Activated effector memory CD4-positive, alpha-beta T cell treated with anti-CD3 and anti-CD28 coated beads, Interleukin-2, amount 50 U/mL, for 16 hours (primary cell): ENCODE measurements around the gene GPR158.

ENCODE experiments used
- DNase-seq: peaks from one replicate; pipeline ENCODE4 v3.0.0-alpha.2; 2020

GPR158 gene

GRCh38 chr10:25209618-25210017 lies 34.8 kb downstream of the GPR158 start:
- no peak for DNase-seq

- DNase-seq = no peak
Measured at GRCh38 chr10:25210265-25210664, 35.5 kb downstream of the GPR158 start.

GRCh38 chr10:25220156-25220555 lies 45.4 kb downstream of the GPR158 start:
- DNase-seq = no peak

- DNase-seq = no peak
Measured at GRCh38 chr10:25222085-25222660, 47.4 kb downstream of the GPR158 start.

- DNase-seq = no peak
Measured at GRCh38 chr10:25226775-25227682, 52.2 kb downstream of the GPR158 start.

- DNase-seq = no peak
Measured at GRCh38 chr10:25231751-25232150, 57.0 kb downstream of the GPR158 start.

- no peak for DNase-seq
Measured at GRCh38 chr10:25232204-25232603, 57.4 kb downstream of the GPR158 start.

GRCh38 chr10:25245165-25245564 lies 70.4 kb downstream of the GPR158 start:
- DNase-seq = no peak

GRCh38 chr10:25257646-25258045 lies 82.8 kb downstream of the GPR158 start:
- DNase-seq = no peak

GRCh38 chr10:25261110-25261509 lies 86.3 kb downstream of the GPR158 start:
- no peak for DNase-seq

GRCh38 chr10:25261558-25261957 lies 86.8 kb downstream of the GPR158 start:
- no peak for DNase-seq

- DNase-seq = no peak
Measured at GRCh38 chr10:25263931-25264330, 89.1 kb downstream of the GPR158 start.

GRCh38 chr10:25278180-25278579 lies 103.4 kb downstream of the GPR158 start:
- DNase-seq = no peak

GRCh38 chr10:25280076-25280475 lies 105.3 kb downstream of the GPR158 start:
- DNase-seq = no peak

- no peak for DNase-seq
Measured at GRCh38 chr10:25280573-25280972, 105.8 kb downstream of the GPR158 start.

- DNase-seq = no peak
Measured at GRCh38 chr10:25285809-25286208, 111.0 kb downstream of the GPR158 start.

GRCh38 chr10:25288181-25288580 lies 113.4 kb downstream of the GPR158 start:
- no peak for DNase-seq

GRCh38 chr10:25294032-25294926 lies 119.5 kb downstream of the GPR158 start:
- DNase-seq = no peak

GRCh38 chr10:25296324-25296723 lies 121.5 kb downstream of the GPR158 start:
- no peak for DNase-seq

GRCh38 chr10:25297466-25297865 lies 122.7 kb downstream of the GPR158 start:
- no peak for DNase-seq

GRCh38 chr10:25300073-25300472 lies 125.3 kb downstream of the GPR158 start:
- no peak for DNase-seq

- DNase-seq = no peak
Measured at GRCh38 chr10:25304606-25305005, 129.8 kb downstream of the GPR158 start.

- no peak for DNase-seq
Measured at GRCh38 chr10:25306386-25306785, 131.6 kb downstream of the GPR158 start.
